ENCODE data around the gene ADD2. TPM values are rescaled to one million over a fixed set of nuclear protein-coding genes. Genes with fewer than 3 reads are reported as not detected.

The ADD2 gene
- total RNA-seq, 1 experiment from 2014 or later = 124 TPM

- no peak for DNase-seq
- Mint-ChIP-seq H3K4me3 (no peak overlapping the region), H3K27me3 (ENCODE audit: low read depth) (no peaks in the 10 kb centered on the region), H3K9me3 (no peaks in the 10 kb centered on the region), H3K4me1 (peaks cover 27 to 28% of the 10 kb centered on the region in 2 experiments), H3K36me3 (ENCODE audit: insufficient read depth in 1 of 3, low read depth in 3 of 3) (peaks cover 9% of the 10 kb centered on the region in 3 experiments; a peak in 6 of 7 replicates), H3K27ac (no peak overlapping the region)
- Histone ChIP-seq H3K4me2 (ENCODE audit: insufficient read depth, insufficient read length, low read length) (no peak overlapping the region), H3T11ph (ENCODE audit: low read length) (no peak overlapping the region), H2BK12ac (ENCODE audit: insufficient read length, low read depth, low read length) (no peak overlapping the region), H3K14ac (ENCODE audit: insufficient read depth, low read length) (no peak overlapping the region), H3K79me1 (ENCODE audit: insufficient read depth, low read depth, low read length, poor library complexity, severe bottlenecking) (no peaks in the 10 kb centered on the region), H4K20me1 (ENCODE audit: control insufficient read depth, insufficient read depth, insufficient read length) (no peaks in the 10 kb centered on the region), H3K27me3 (ENCODE audit: insufficient read depth, low read length) (no peaks in the 10 kb centered on the region), H2BK20ac (ENCODE audit: low read depth, low read length, poor library complexity, severe bottlenecking) (no peak overlapping the region), H4K8ac (replicated peaks; ENCODE audit: insufficient read length, low read depth, low read length) (no peak overlapping the region), H2BK15ac (ENCODE audit: low read depth, low read length) (no peak overlapping the region), H3K4me1 (ENCODE audit: insufficient read depth, low read length) (peaks cover 23% of the 10 kb centered on the region; the same call in 1 of the 2 replicates), H3K4ac (ENCODE audit: low read depth, low read length) (no peak overlapping the region), H2AK5ac (ENCODE audit: insufficient read length, low read length) (no peak overlapping the region), H4K91ac (ENCODE audit: insufficient read length, low read depth, low read length) (no peak overlapping the region), H2BK5ac (ENCODE audit: insufficient read length, low read length) (no peak overlapping the region), H3K23me2 (ENCODE audit: insufficient read length, low read depth, low read length, poor library complexity, severe bottlenecking) (no peaks in the 10 kb centered on the region), H3K9ac (ENCODE audit: extremely low read depth, insufficient read length, low read length) (no peak overlapping the region), H3K79me2 (ENCODE audit: insufficient read depth, low read length) (peaks cover 73% of the 10 kb centered on the region; the same call in 1 of the 2 replicates), H2AFZ (ENCODE audit: low read length) (no peak overlapping the region), H3K27ac (ENCODE audit: insufficient read length, low read depth, low read length) (no peak overlapping the region), H3K56ac (ENCODE audit: insufficient read length, low read depth, low read length) (no peak overlapping the region), H3K9me3 (ENCODE audit: control insufficient read depth, low read depth, low read length) (no peaks in the 10 kb centered on the region), H2BK120ac (ENCODE audit: low read depth, low read length, poor library complexity, severe bottlenecking) (no peak overlapping the region), H3K23ac (ENCODE audit: insufficient read length, low read depth, low read length) (no peak overlapping the region), H3K18ac (ENCODE audit: insufficient read length, low read depth, low read length) (no peak overlapping the region), H4K5ac (ENCODE audit: insufficient read length, low read depth, low read length) (no peak overlapping the region)
- no peak for TF ChIP-seq CTCF (conservative IDR thresholded peaks at IDR 0.05)
- WGBS (ENCODE audit: extremely low coverage, insufficient read length, low lambda C conversion rate) = 100% methylated on average over 2 of the region's 4 CpGs
Observed at GRCh38 chr2:70757360-70757759, 10.6 kb downstream of the ADD2 start.

Measured in H9 (cell line).